BE2C (cell line): ENCODE measurements around the gene TMEM51.

Source experiments
- DNase-seq: peaks from one replicate; pipeline ENCODE4 v3.0.0-alpha.2; 2020
- H3K27me3 ChIP-seq: fragments of 250-450 bp; sonication (Bioruptor Pico); 2 replicates; pipeline ENCODE4 v1.5.1; 2020; ENCODE audit warnings: mild to moderate bottlenecking
- H3K36me3 ChIP-seq: fragments of 250-450 bp; sonication (Bioruptor Pico); 2 replicates; pipeline ENCODE4 v1.5.1; 2020; ENCODE audit warnings: mild to moderate bottlenecking
- H3K4me1 ChIP-seq: fragments of 250-450 bp; sonication (Bioruptor Pico); 2 replicates; pipeline ENCODE4 v1.5.1; 2020
- H3K4me3 ChIP-seq: 2 replicates; pipeline ENCODE4 v1.5.1; 2011; ENCODE audit warnings: low read depth, low read length
- H3K9me3 ChIP-seq: fragments of 250-450 bp; sonication (Bioruptor Pico); 2 replicates; pipeline ENCODE4 v1.5.1; 2020
- CTCF ChIP-seq: IDR thresholded peaks from 2 replicates; pipeline ENCODE4 v1.5.1; 2012; ENCODE audit warnings: mild to moderate bottlenecking, low read depth, low read length

The TMEM51 gene

GRCh38 chr1:15116966-15117365 is 36.6 kb upstream of the TMEM51 start:
- H3K9me3 ChIP-seq, result no peaks in the 10 kb centered on the region
- no peak for DNase-seq
- H3K27me3 ChIP-seq, result no peaks in the 10 kb centered on the region
- no peaks in the 10 kb centered on the region for H3K36me3 ChIP-seq
- no peaks in the 10 kb centered on the region for H3K4me1 ChIP-seq
- H3K4me3 ChIP-seq, result no peak overlapping the region
- no peak for TF ChIP-seq CTCF

GRCh38 chr1:15117671-15118325 is 35.7 kb upstream of the TMEM51 start:
- Histone ChIP-seq H3K4me3 (no peak overlapping the region), H3K9me3 (no peaks in the 10 kb centered on the region), H3K36me3 (no peaks in the 10 kb centered on the region), H3K4me1 (no peaks in the 10 kb centered on the region), H3K27me3 (no peaks in the 10 kb centered on the region)
- DNase-seq, result no peak
- no peak for TF ChIP-seq CTCF

GRCh38 chr1:15118579-15118978 is 35.0 kb upstream of the TMEM51 start:
- H3K36me3 ChIP-seq, result no peaks in the 10 kb centered on the region
- TF ChIP-seq CTCF, result no peak
- H3K4me1 ChIP-seq, result no peaks in the 10 kb centered on the region
- no peaks in the 10 kb centered on the region for H3K9me3 ChIP-seq
- H3K4me3 ChIP-seq, result no peak overlapping the region
- DNase-seq, result no peak
- no peaks in the 10 kb centered on the region for H3K27me3 ChIP-seq

- H3K4me1 ChIP-seq, result no peaks in the 10 kb centered on the region
- no peak for DNase-seq
- H3K4me3 ChIP-seq, result no peak overlapping the region
- no peaks in the 10 kb centered on the region for H3K36me3 ChIP-seq
- H3K27me3 ChIP-seq, result no peaks in the 10 kb centered on the region
- no peaks in the 10 kb centered on the region for H3K9me3 ChIP-seq
- TF ChIP-seq CTCF, result no peak
Measured at GRCh38 chr1:15120251-15120945, 33.1 kb upstream of the TMEM51 start.

GRCh38 chr1:15122331-15122730 is 31.2 kb upstream of the TMEM51 start:
- TF ChIP-seq CTCF, result no peak
- Histone ChIP-seq H3K4me1 (no peaks in the 10 kb centered on the region), H3K36me3 (no peaks in the 10 kb centered on the region), H3K27me3 (no peaks in the 10 kb centered on the region), H3K4me3 (no peak overlapping the region), H3K9me3 (no peaks in the 10 kb centered on the region)
- DNase-seq, result no peak

GRCh38 chr1:15123270-15123669 is 30.3 kb upstream of the TMEM51 start:
- TF ChIP-seq CTCF, result no peak
- H3K9me3 ChIP-seq, result no peaks in the 10 kb centered on the region
- DNase-seq, result no peak
- H3K4me1 ChIP-seq, result no peaks in the 10 kb centered on the region
- H3K36me3 ChIP-seq, result no peaks in the 10 kb centered on the region
- H3K27me3 ChIP-seq, result no peaks in the 10 kb centered on the region
- H3K4me3 ChIP-seq, result no peak overlapping the region
